Measurements from ENCODE around the gene KIF16B. TPM values are rescaled to one million over a fixed set of nuclear protein-coding genes. Genes with fewer than 3 reads are reported as not detected.

The KIF16B gene
- total and polyA plus RNA-seq, 10 of the 15 experiments (the other 5 are each of a cell fraction or from before 2014, with no cell fraction given) = 0.21 to 5.2 (median 3.0) TPM

DNA sequence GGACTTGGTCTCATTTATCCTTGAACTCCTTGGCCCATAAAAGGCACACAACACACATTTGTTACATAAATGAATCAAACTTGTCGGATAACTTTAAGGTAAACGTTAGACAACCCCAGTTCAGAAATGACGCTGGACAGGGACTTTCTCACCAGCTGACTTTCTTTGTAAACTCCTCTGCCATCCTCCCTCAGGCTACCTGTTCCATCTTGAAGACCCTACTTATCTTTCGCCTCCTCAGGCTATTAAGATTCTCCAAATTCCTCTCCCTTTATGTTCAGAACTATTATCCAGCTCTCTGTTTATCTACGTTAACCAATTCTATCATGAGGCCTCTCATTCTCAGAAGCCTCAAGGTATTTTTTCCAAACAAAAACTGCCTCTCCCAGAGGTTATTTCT is 47.7 kb upstream of the KIF16B start:
- Histone ChIP-seq H3K36me3 (ENCODE audit: control insufficient read depth in 2 of 2, insufficient read depth in 2 of 2, low read length in 1 of 2) (no peaks in the 10 kb centered on the region), H4K20me1 (ENCODE audit: control insufficient read depth, insufficient read depth) (no peaks in the 10 kb centered on the region), H3K79me2 (ENCODE audit: control insufficient read depth, insufficient read depth, low read length) (no peaks in the 10 kb centered on the region), H3K4me2 (ENCODE audit: control insufficient read depth, insufficient read depth) (no peak overlapping the region), H3K9me3 (replicated peaks; ENCODE audit: control insufficient read depth, insufficient read depth, low read length) (no peaks in the 10 kb centered on the region; the same call in 2 of the 3 replicates), H3K9ac (ENCODE audit: control insufficient read depth, insufficient read depth, low read length) (no peak overlapping the region), H3K4me3 (no peak overlapping the region), H2AFZ (ENCODE audit: control insufficient read depth, low read depth, low read length) (no peak overlapping the region), H3K27ac (ENCODE audit: control insufficient read depth, insufficient read depth) (no peak overlapping the region), H3K4me1 (ENCODE audit: control insufficient read depth, insufficient read depth, low read length) (no peaks in the 10 kb centered on the region), H3K27me3 (replicated peaks in 1 of 2; ENCODE audit: control insufficient read depth in 2 of 2, insufficient read depth in 2 of 2, low read length in 1 of 2) (no peaks in the 10 kb centered on the region)
- 14% methylated on average over 5 of the region's 5 CpGs for WGBS (ENCODE audit: insufficient coverage, insufficient replicate concordance, low lambda C conversion rate, missing lambda C conversion rate)
- intact Hi-C loops (cut with micrococcal nuclease; ENCODE audit: unreplicated experiment) = no loop called here
- ChIA-PET CTCF (no interaction called here), RAD21 (ENCODE audit: unreplicated experiment) (no interaction called here), POLR2A (no interaction called here), SMC1A (ENCODE audit: uncharacterized antibody, unreplicated experiment) (no interaction called here)
- FAIRE-seq (no peak), DNase-seq (ENCODE audit: low read depth, low spot score) (no peak), ATAC-seq (no peak)
- in situ Hi-C loops (cut with MboI) = no loop called here
- BruUV-seq (replicated peaks) = no TSS peak
- no peak for TF ChIP-seq SRF (IDR thresholded peaks at IDR 0.05; ENCODE audit: low read depth in 2 of 2, low read length in 2 of 2)
- no peak for TF ChIP-seq HCFC1 (IDR thresholded peaks at IDR 0.05; ENCODE audit: low read length)
- no peak for TF ChIP-seq ZNF622 (IDR thresholded peaks at IDR 0.05)
- no peak for TF ChIP-seq MYB (IDR thresholded peaks at IDR 0.05; ENCODE audit: borderline replicate concordance, low read depth, low read length)
- TF ChIP-seq, protein P1, sequence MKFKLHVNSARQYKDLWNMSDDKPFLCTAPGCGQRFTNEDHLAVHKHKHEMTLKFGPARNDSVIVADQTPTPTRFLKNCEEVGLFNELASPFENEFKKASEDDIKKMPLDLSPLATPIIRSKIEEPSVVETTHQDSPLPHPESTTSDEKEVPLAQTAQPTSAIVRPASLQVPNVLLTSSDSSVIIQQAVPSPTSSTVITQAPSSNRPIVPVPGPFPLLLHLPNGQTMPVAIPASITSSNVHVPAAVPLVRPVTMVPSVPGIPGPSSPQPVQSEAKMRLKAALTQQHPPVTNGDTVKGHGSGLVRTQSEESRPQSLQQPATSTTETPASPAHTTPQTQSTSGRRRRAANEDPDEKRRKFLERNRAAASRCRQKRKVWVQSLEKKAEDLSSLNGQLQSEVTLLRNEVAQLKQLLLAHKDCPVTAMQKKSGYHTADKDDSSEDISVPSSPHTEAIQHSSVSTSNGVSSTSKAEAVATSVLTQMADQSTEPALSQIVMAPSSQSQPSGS (IDR thresholded peaks at IDR 0.05; ENCODE audit: low read length) = no peak
- no peak for TF ChIP-seq CREM (IDR thresholded peaks at IDR 0.05; ENCODE audit: low read depth)
- no peak for TF ChIP-seq BCL11A (IDR thresholded peaks at IDR 0.05; ENCODE audit: low read depth, low read length)
- no peak for TF ChIP-seq NKRF (conservative IDR thresholded peaks at IDR 0.05)
- no peak for TF ChIP-seq FOS (IDR thresholded peaks at IDR 0.05; ENCODE audit: borderline replicate concordance, extremely low read depth, insufficient read length)
- TF ChIP-seq ZNF274 (IDR thresholded peaks at IDR 0.05; ENCODE audit: insufficient read depth, insufficient read length) = no peak
- TF ChIP-seq SREBF1 (IDR thresholded peaks at IDR 0.05; ENCODE audit: low read length) = no peak
- TF ChIP-seq, protein P2, sequence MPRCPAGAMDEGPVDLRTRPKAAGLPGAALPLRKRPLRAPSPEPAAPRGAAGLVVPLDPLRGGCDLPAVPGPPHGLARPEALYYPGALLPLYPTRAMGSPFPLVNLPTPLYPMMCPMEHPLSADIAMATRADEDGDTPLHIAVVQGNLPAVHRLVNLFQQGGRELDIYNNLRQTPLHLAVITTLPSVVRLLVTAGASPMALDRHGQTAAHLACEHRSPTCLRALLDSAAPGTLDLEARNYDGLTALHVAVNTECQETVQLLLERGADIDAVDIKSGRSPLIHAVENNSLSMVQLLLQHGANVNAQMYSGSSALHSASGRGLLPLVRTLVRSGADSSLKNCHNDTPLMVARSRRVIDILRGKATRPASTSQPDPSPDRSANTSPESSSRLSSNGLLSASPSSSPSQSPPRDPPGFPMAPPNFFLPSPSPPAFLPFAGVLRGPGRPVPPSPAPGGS (IDR thresholded peaks at IDR 0.05; ENCODE audit: borderline replicate concordance, insufficient read depth, low read depth, low read length, poor library complexity, severe bottlenecking) = no peak
- TF ChIP-seq JUNB (IDR thresholded peaks at IDR 0.05) = no peak
- TF ChIP-seq, protein P3, sequence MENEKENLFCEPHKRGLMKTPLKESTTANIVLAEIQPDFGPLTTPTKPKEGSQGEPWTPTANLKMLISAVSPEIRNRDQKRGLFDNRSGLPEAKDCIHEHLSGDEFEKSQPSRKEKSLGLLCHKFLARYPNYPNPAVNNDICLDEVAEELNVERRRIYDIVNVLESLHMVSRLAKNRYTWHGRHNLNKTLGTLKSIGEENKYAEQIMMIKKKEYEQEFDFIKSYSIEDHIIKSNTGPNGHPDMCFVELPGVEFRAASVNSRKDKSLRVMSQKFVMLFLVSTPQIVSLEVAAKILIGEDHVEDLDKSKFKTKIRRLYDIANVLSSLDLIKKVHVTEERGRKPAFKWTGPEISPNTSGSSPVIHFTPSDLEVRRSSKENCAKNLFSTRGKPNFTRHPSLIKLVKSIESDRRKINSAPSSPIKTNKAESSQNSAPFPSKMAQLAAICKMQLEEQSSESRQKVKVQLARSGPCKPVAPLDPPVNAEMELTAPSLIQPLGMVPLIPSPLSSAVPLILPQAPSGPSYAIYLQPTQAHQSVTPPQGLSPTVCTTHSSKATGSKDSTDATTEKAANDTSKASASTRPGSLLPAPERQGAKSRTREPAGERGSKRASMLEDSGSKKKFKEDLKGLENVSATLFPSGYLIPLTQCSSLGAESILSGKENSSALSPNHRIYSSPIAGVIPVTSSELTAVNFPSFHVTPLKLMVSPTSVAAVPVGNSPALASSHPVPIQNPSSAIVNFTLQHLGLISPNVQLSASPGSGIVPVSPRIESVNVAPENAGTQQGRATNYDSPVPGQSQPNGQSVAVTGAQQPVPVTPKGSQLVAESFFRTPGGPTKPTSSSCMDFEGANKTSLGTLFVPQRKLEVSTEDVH (IDR thresholded peaks at IDR 0.05; ENCODE audit: low read depth, partially characterized antibody) = no peak
- no peak for TF ChIP-seq ZBTB4 (CRISPR knock-in tag; IDR thresholded peaks at IDR 0.05)

All from GM12878 (cell line).